ENCODE data around the gene DDX51. TPM values are rescaled to one million over a fixed set of nuclear protein-coding genes. Genes with fewer than 3 reads are reported as not detected.

DDX51 gene
- total and polyA plus RNA-seq, 2 of the 4 experiments (the other 2 are of a cell fraction): 3.8 to 14.5 TPM

DNA sequence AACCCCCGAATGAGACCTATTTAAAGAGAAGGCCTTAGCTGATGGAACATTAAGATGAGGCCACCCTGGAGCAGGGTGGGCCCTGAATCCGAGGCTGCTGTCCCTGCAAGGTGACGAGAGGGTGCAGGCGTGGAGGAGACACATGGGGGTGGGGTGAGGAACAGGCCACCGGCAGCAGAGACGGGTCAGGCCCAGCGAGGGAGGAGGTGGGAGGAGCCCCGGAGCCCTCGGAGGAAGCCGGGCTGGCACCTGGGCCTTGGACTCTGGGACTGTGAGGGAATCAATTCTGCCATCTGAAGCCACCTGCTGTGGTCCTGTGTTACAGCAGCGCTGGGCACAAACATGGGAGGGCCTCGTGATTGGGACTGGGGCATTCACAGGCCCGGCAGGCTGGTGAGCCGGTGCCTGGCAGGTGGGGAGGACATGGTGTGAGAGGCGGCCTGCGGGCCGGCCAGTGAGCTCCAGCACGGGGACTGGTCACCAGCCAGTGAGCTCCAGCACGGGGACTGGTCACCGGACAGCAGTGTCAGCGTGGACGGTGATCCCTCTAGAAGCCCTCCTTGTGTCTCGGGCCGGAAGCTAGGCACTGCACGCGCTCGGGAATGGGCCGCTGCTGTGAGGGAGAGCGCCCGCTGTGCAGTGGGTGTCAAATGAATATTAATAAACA, 46.8 kb upstream of the DDX51 start:
- in situ Hi-C loops (cut with MboI; ENCODE audit: low sequenced_read_pairs): no loop called here
- no peak overlapping the region for H2BK5ac ChIP-seq (ENCODE audit: low read depth, low read length, poor library complexity, severe bottlenecking)
- H4K8ac ChIP-seq (ENCODE audit: low read depth in 2 of 2, low read length in 2 of 2): no peak overlapping the region; a peak in 1 of 4 replicates
- dilution Hi-C loops (cut with HindIII; ENCODE audit: low sequenced_read_pairs, unreplicated experiment): no loop called here
- H2AK9ac ChIP-seq (replicated peaks; ENCODE audit: low read depth, low read length, poor library complexity): no peak overlapping the region
- CTCF ChIA-PET: no interaction called here
- H3K4me1 ChIP-seq (ENCODE audit: control insufficient read depth, insufficient read depth, low read length): peaks cover 5% of the 10 kb centered on the region; the same call in 1 of the 2 replicates
- H3K79me1 ChIP-seq (ENCODE audit: low read depth in 1 of 2, low read length in 2 of 2): no peaks in the 10 kb centered on the region
- H2BK120ac ChIP-seq (ENCODE audit: low read depth, low read length): no peak overlapping the region
- H3K23ac ChIP-seq (ENCODE audit: low read depth, low read length): no peak overlapping the region
- H3K4me3 ChIP-seq (ENCODE audit: insufficient read depth, low read depth, low read length): no peak overlapping the region
- no peak overlapping the region for H4K5ac ChIP-seq (ENCODE audit: low read depth, low read length)
- no peaks in the 10 kb centered on the region for H3K36me3 ChIP-seq (ENCODE audit: control insufficient read depth, insufficient read depth, low read length)
- H3K27ac ChIP-seq (ENCODE audit: insufficient read depth, low read length): no peak overlapping the region
- ATAC-seq (ENCODE audit: low read depth): no peak
- POLR2A ChIA-PET (ENCODE audit: unreplicated experiment): no interaction called here
- no peak overlapping the region for H2BK15ac ChIP-seq (ENCODE audit: low read depth, low read length)
- no peak overlapping the region for H4K91ac ChIP-seq (ENCODE audit: insufficient read depth, low read depth, low read length)
- TF ChIP-seq, protein P1, sequence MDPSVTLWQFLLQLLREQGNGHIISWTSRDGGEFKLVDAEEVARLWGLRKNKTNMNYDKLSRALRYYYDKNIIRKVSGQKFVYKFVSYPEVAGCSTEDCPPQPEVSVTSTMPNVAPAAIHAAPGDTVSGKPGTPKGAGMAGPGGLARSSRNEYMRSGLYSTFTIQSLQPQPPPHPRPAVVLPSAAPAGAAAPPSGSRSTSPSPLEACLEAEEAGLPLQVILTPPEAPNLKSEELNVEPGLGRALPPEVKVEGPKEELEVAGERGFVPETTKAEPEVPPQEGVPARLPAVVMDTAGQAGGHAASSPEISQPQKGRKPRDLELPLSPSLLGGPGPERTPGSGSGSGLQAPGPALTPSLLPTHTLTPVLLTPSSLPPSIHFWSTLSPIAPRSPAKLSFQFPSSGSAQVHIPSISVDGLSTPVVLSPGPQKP (IDR thresholded peaks at IDR 0.05; ENCODE audit: borderline replicate concordance, low read depth, low read length): no peak
- TF ChIP-seq CHD1 (IDR thresholded peaks at IDR 0.05; ENCODE audit: low read depth, low read length): no peak
- no peak for TF ChIP-seq POLR2A (IDR thresholded peaks at IDR 0.05; ENCODE audit: low read depth, low read length)
- TF ChIP-seq, protein P2, sequence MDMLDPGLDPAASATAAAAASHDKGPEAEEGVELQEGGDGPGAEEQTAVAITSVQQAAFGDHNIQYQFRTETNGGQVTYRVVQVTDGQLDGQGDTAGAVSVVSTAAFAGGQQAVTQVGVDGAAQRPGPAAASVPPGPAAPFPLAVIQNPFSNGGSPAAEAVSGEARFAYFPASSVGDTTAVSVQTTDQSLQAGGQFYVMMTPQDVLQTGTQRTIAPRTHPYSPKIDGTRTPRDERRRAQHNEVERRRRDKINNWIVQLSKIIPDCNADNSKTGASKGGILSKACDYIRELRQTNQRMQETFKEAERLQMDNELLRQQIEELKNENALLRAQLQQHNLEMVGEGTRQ (IDR thresholded peaks at IDR 0.05; ENCODE audit: low read depth, low read length): no peak
- TF ChIP-seq, protein P3, sequence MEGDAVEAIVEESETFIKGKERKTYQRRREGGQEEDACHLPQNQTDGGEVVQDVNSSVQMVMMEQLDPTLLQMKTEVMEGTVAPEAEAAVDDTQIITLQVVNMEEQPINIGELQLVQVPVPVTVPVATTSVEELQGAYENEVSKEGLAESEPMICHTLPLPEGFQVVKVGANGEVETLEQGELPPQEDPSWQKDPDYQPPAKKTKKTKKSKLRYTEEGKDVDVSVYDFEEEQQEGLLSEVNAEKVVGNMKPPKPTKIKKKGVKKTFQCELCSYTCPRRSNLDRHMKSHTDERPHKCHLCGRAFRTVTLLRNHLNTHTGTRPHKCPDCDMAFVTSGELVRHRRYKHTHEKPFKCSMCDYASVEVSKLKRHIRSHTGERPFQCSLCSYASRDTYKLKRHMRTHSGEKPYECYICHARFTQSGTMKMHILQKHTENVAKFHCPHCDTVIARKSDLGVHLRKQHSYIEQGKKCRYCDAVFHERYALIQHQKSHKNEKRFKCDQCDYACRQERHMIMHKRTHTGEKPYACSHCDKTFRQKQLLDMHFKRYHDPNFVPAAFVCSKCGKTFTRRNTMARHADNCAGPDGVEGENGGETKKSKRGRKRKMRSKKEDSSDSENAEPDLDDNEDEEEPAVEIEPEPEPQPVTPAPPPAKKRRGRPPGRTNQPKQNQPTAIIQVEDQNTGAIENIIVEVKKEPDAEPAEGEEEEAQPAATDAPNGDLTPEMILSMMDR (conservative IDR thresholded peaks at IDR 0.05; ENCODE audit: low read depth, low read length): no peak
- no peak for TF ChIP-seq RCOR1 (IDR thresholded peaks at IDR 0.05; ENCODE audit: insufficient replicate concordance, low read length)
- no peak for TF ChIP-seq FOS (IDR thresholded peaks at IDR 0.05; ENCODE audit: low read depth, low read length)
- no peak for TF ChIP-seq NFE2L2 (IDR thresholded peaks at IDR 0.05; ENCODE audit: low read depth, low read length)
- TF ChIP-seq SMC3 (IDR thresholded peaks at IDR 0.05; ENCODE audit: low read depth, low read length): no peak
- no peak for TF ChIP-seq MAZ (IDR thresholded peaks at IDR 0.05; ENCODE audit: borderline replicate concordance, low read depth, low read length)
- no peak for TF ChIP-seq MXI1 (IDR thresholded peaks at IDR 0.05; ENCODE audit: borderline replicate concordance, low read depth, low read length)
- no peak for TF ChIP-seq RFX5 (IDR thresholded peaks at IDR 0.05; ENCODE audit: low read depth, low read length)
- no peak for TF ChIP-seq RAD21 (IDR thresholded peaks at IDR 0.05; ENCODE audit: low read length)
- TF ChIP-seq BHLHE40 (IDR thresholded peaks at IDR 0.05; ENCODE audit: low read depth, low read length): no peak
- no peak for DNase-seq
- H2AK5ac ChIP-seq (ENCODE audit: low read depth, low read length): no peak overlapping the region
- no peak overlapping the region for H3K4ac ChIP-seq (ENCODE audit: low read depth, low read length)
- BruUV-seq (replicated peaks): no TSS peak
- H3K14ac ChIP-seq (replicated peaks; ENCODE audit: low read depth, low read length): no peak overlapping the region
- H3K9me3 ChIP-seq (ENCODE audit: control insufficient read depth, insufficient read depth, low read length): peaks cover 12% of the 10 kb centered on the region
- intact Hi-C loops (cut with micrococcal nuclease): no loop called here
- WGBS, 2 experiments (ENCODE audit: extremely low coverage in 2 of 2, insufficient read length in 1 of 2): 92% methylated on average over 14 of the region's 30 CpGs; no CpG with 5 or more reads in 1 of the 2 experiments
- H4K20me1 ChIP-seq (ENCODE audit: insufficient read depth, low read length): no peaks in the 10 kb centered on the region; the same call in 1 of the 2 replicates
- H3K27me3 ChIP-seq (ENCODE audit: control insufficient read depth, insufficient read depth, low read length): peaks cover 7% of the 10 kb centered on the region; the same call in 1 of the 2 replicates
- H3K9me1 ChIP-seq (ENCODE audit: insufficient read depth, low read length): no peaks in the 10 kb centered on the region
- H2AFZ ChIP-seq (replicated peaks; ENCODE audit: low read length, poor library complexity): no peak overlapping the region
- H3K9ac ChIP-seq (ENCODE audit: low read depth, low read length): no peak overlapping the region
- H3K18ac ChIP-seq (ENCODE audit: low read depth, low read length): no peak overlapping the region
- no peak overlapping the region for H3K4me2 ChIP-seq (ENCODE audit: low read depth, low read length)
- H3K56ac ChIP-seq (ENCODE audit: extremely low read depth, insufficient read depth, low read length): no peak overlapping the region
- no peak overlapping the region for H2BK20ac ChIP-seq (ENCODE audit: low read depth, low read length)
